IMR-90 (cell line): Measurements from ENCODE around the gene HOXD9. TPM values are rescaled to one million over a fixed set of nuclear protein-coding genes. Genes with fewer than 3 reads are reported as not detected.

Source experiments
- ATAC-seq: fragments of 200-7000 bp; cut with Tn5 transposase; 2 replicates; pipeline ENCODE4 v1.9.1; 2020; ENCODE audit warnings: low read depth, mild to moderate bottlenecking, moderate library complexity
- BruUV-seq: library from RNA; stranded (reverse); fragments of 400-500 nt; replicated peaks from 2 replicates; lab custom pipeline; 2021; lab: Mats Ljungman, UMichigan
- CTCF ChIA-PET: fragments of 300-600 bp; formaldehyde crosslinking; extraction: SDS; loops from one replicate; lab custom pipeline; 2021; ENCODE audit warnings: antibody characterized with exemption; lab: Yijun Ruan, JAX
- POLR2A ChIA-PET: fragments of 300-600 bp; sonication (Branson Sonifier 250); formaldehyde crosslinking; loops from one replicate; lab custom pipeline; 2022; ENCODE audit warnings: antibody characterized with exemption; ENCODE audit not compliant: unreplicated experiment; lab: Charles Lee
- DNase-seq: peaks from one replicate; pipeline ENCODE4 v3.0.0; 2013
- H2AFZ ChIP-seq: replicated peaks from 2 replicates; pipeline ENCODE3; 2013; ENCODE audit warnings: low read length, mild to moderate bottlenecking; ENCODE audit not compliant: poor library complexity
- H2AK5ac ChIP-seq: 2 replicates; pipeline ENCODE4 v1.6.1; 2013; ENCODE audit warnings: low read depth, low read length, inconsistent platforms
- H2AK9ac ChIP-seq: replicated peaks from 2 replicates; pipeline ENCODE3; 2013; ENCODE audit warnings: mild to moderate bottlenecking, low read depth, low read length, moderate library complexity; ENCODE audit not compliant: poor library complexity
- H2BK120ac ChIP-seq: 2 replicates; pipeline ENCODE4 v1.6.1; 2013; ENCODE audit warnings: low read depth, low read length, inconsistent platforms
- H2BK15ac ChIP-seq: 3 replicates; pipeline ENCODE4 v1.6.1; 2013; ENCODE audit warnings: low read depth, low read length, inconsistent platforms
- H2BK20ac ChIP-seq: 2 replicates; pipeline ENCODE4 v1.6.1; 2013; ENCODE audit warnings: low read depth, mild to moderate bottlenecking, inconsistent platforms, low read length, moderate library complexity
- H2BK5ac ChIP-seq: 2 replicates; pipeline ENCODE4 v1.6.1; 2013; ENCODE audit warnings: mild to moderate bottlenecking, low read depth, low read length, inconsistent platforms; ENCODE audit not compliant: poor library complexity, severe bottlenecking
- H3K14ac ChIP-seq: replicated peaks from 2 replicates; pipeline ENCODE4 v1.6.1; 2013; ENCODE audit warnings: low read depth, low read length, inconsistent platforms
- H3K18ac ChIP-seq: 2 replicates; pipeline ENCODE4 v1.6.1; 2013; ENCODE audit warnings: low read depth, low read length, control low read depth
- H3K23ac ChIP-seq: 2 replicates; pipeline ENCODE4 v1.6.1; 2013; ENCODE audit warnings: low read depth, low read length, inconsistent platforms
- H3K27ac ChIP-seq: 2 replicates; pipeline ENCODE4 v1.5.1; 2013; ENCODE audit warnings: mild to moderate bottlenecking, control low read depth, low read length; ENCODE audit not compliant: insufficient read depth
- H3K27me3 ChIP-seq: 2 replicates; pipeline ENCODE4 v1.6.1; 2013; ENCODE audit warnings: low read length; ENCODE audit not compliant: control insufficient read depth, insufficient read depth
- H3K36me3 ChIP-seq: 2 replicates; pipeline ENCODE4 v1.6.1; 2013; ENCODE audit warnings: low read length, mixed read lengths; ENCODE audit not compliant: control insufficient read depth, insufficient read depth
- H3K4ac ChIP-seq: 2 replicates; pipeline ENCODE4 v1.6.1; 2013; ENCODE audit warnings: low read depth, low read length, inconsistent platforms
- H3K4me1 ChIP-seq: 2 replicates; pipeline ENCODE4 v1.6.1; 2013; ENCODE audit warnings: low read length, mixed read lengths; ENCODE audit not compliant: control insufficient read depth, insufficient read depth
- H3K4me2 ChIP-seq: 2 replicates; pipeline ENCODE4 v1.6.1; 2013; ENCODE audit warnings: low read depth, mild to moderate bottlenecking, control low read depth, low read length, moderate library complexity
- H3K4me3 ChIP-seq: 2 replicates; pipeline ENCODE4 v1.5.1; 2013; ENCODE audit warnings: low read depth, mild to moderate bottlenecking, control low read depth, low read length, moderate library complexity; ENCODE audit not compliant: insufficient read depth
- H3K56ac ChIP-seq: 2 replicates; pipeline ENCODE4 v1.6.1; 2013; ENCODE audit warnings: low read length, inconsistent platforms; ENCODE audit not compliant: insufficient read depth; ENCODE audit errors: extremely low read depth
- H3K79me1 ChIP-seq, 2 experiments: 2 replicates each; pipeline ENCODE4 v1.6.1; 2013; ENCODE audit warnings: low read length in 2 of 2, inconsistent platforms in 1 of 2, low read depth in 1 of 2
- H3K9ac ChIP-seq: 2 replicates; pipeline ENCODE4 v1.6.1; 2013; ENCODE audit warnings: low read depth, low read length, control low read depth
- H3K9me1 ChIP-seq: 2 replicates; pipeline ENCODE4 v1.6.1; 2013; ENCODE audit warnings: low read length, inconsistent platforms; ENCODE audit not compliant: insufficient read depth
- H3K9me3 ChIP-seq: 2 replicates; pipeline ENCODE4 v1.6.1; 2013; ENCODE audit warnings: low read length; ENCODE audit not compliant: control insufficient read depth, insufficient read depth
- H4K20me1 ChIP-seq: 2 replicates; pipeline ENCODE4 v1.6.1; 2013; ENCODE audit warnings: low read length, inconsistent platforms; ENCODE audit not compliant: insufficient read depth
- H4K5ac ChIP-seq: 2 replicates; pipeline ENCODE4 v1.6.1; 2013; ENCODE audit warnings: mild to moderate bottlenecking, low read depth, low read length, control low read depth
- H4K8ac ChIP-seq, 2 experiments: 2 replicates each; pipeline ENCODE4 v1.6.1; 2013; ENCODE audit warnings: low read depth in 2 of 2, low read length in 2 of 2, control low read depth in 1 of 2, inconsistent platforms in 1 of 2
- H4K91ac ChIP-seq: 2 replicates; pipeline ENCODE4 v1.6.1; 2013; ENCODE audit warnings: low read depth, low read length, inconsistent platforms; ENCODE audit not compliant: insufficient read depth
- BHLHE40 ChIP-seq: fragments of 150-350 bp; IDR thresholded peaks from 2 replicates; pipeline ENCODE4 v1.6.1; 2016; ENCODE audit warnings: mild to moderate bottlenecking, low read depth, low read length
- CEBPB ChIP-seq: IDR thresholded peaks from 2 replicates; pipeline ENCODE4 v1.6.1; 2012; ENCODE audit warnings: low read depth, low read length, improper control_type of control experiment
- CHD1 ChIP-seq: IDR thresholded peaks from 2 replicates; pipeline ENCODE4 v1.6.1; 2012; ENCODE audit warnings: low read depth, low read length, improper control_type of control experiment
- MXI1 ChIP-seq: IDR thresholded peaks from 2 replicates; pipeline ENCODE4 v1.6.1; 2012; ENCODE audit warnings: low read depth, mild to moderate bottlenecking, low read length, moderate library complexity, borderline replicate concordance
- RFX5 ChIP-seq: IDR thresholded peaks from 2 replicates; pipeline ENCODE4 v1.8.0; 2012; ENCODE audit warnings: low read depth, mild to moderate bottlenecking, low read length, moderate library complexity
- SMC3 ChIP-seq: fragments of 150-350 bp; IDR thresholded peaks from 2 replicates; pipeline ENCODE4 v1.6.1; 2016; ENCODE audit warnings: low read depth, mild to moderate bottlenecking, antibody characterized with exemption, low read length, moderate library complexity
- WGBS, 2 experiments: methylation state at CpG; one replicate each; pipeline versions ENCODE4 v1.1.5 to v1.1.7; 2013; ENCODE audit warnings: missing lambda C conversion rate in 2 of 2; ENCODE audit not compliant: insufficient read length in 1 of 2; ENCODE audit errors: extremely low coverage in 2 of 2; 5-methylcytosine and 5-hydroxymethylcytosine counted together
- dilution Hi-C: fragments of 300-500 bp; cut with HindIII; formaldehyde crosslinking; loops from one replicate; pipeline ENCODE4 v1.14.3; 2018; ENCODE audit warnings: low sequenced_read_pairs; ENCODE audit not compliant: unreplicated experiment
- in situ Hi-C: fragments of 300-500 bp; cut with MboI; formaldehyde crosslinking; loops from 3 replicates; pipeline ENCODE4 v1.14.3; 2019; ENCODE audit warnings: low sequenced_read_pairs, inconsistent platforms, mixed read lengths
- intact Hi-C: fragments of 100-400 bp; cut with micrococcal nuclease; formaldehyde crosslinking; loops from 2 replicates; pipeline ENCODE4 v1.10.0; 2022
- polyA plus RNA-seq, 3 experiments: library from polyadenylated mRNA; depleted of rRNA; stranded (reverse); fragments of >200 nt; gene quantifications; 2 replicates each; pipeline ENCODE4 v1.2.3, GENCODE V29; 2012; ENCODE audit warnings: low replicate concordance in 1 of 3
- total RNA-seq: library from RNA; depleted of rRNA; stranded (reverse); fragments of >200 nt; gene quantifications from 2 replicates; pipeline ENCODE4 v1.2.3, GENCODE V29; 2012

Gene HOXD9
- total and polyA plus RNA-seq, 2 of the 4 experiments (the other 2 are of a cell fraction), result not detected

DNA sequence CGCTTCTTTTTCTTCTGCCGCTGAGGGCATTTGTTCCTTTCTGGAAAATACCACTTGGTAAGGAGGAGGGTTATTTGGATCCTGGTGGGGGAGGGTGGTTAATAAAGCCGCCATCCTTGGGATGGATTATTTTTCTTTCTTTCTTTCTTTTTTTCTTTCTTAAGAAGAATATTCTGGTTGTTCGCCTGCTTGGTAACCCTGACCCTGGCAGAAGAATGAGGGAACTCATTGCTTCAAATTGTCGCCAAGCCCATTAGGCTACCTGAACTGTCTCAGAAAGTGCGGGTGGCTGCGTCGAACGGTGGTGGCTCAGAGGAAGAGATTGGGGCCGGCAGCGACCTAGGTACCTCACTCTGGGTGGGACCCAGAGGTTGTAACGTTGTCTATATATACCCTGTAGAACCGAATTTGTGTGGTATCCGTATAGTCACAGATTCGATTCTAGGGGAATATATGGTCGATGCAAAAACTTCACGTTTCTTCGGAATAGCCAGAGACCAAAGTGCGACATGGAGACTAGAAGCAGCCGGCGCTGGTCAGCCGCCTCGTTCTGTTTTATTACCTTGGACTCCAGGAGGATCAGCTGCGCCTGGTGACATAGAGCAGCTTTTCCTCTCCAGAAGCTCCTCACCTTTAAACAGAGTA is 27.5 kb downstream of the HOXD9 start:
- no peak overlapping the region for H2BK5ac ChIP-seq
- no peaks in the 10 kb centered on the region for H3K4me1 ChIP-seq
- no peaks in the 10 kb centered on the region for H3K9me1 ChIP-seq
- no peak overlapping the region for H2AFZ ChIP-seq
- H2BK15ac ChIP-seq, result no peak overlapping the region
- H4K5ac ChIP-seq, result no peak overlapping the region
- no peaks in the 10 kb centered on the region for H4K20me1 ChIP-seq
- ChIA-PET CTCF (interaction anchor here (0.5 kb wide), 1 partner anchor 488 kb away, joined by 5 read pairs; no protein-coding TSS in a partner anchor), POLR2A (no interaction called here)
- DNase-seq, result no peak
- H2BK120ac ChIP-seq, result no peak overlapping the region
- no peak overlapping the region for H2BK20ac ChIP-seq
- H3K14ac ChIP-seq, result no peak overlapping the region
- no peak overlapping the region for H4K91ac ChIP-seq
- no peak overlapping the region for H3K56ac ChIP-seq
- ATAC-seq, result no peak
- dilution Hi-C loops, result no loop called here
- peaks cover 8% of the 10 kb centered on the region for H3K9me3 ChIP-seq
- TF ChIP-seq SMC3 (no peak), MXI1 (no peak), BHLHE40 (no peak), CEBPB (no peak), CHD1 (no peak), RFX5 (no peak)
- H3K4me3 ChIP-seq, result no peak overlapping the region
- no peak overlapping the region for H4K8ac ChIP-seq
- H3K23ac ChIP-seq, result no peak overlapping the region
- H2AK9ac ChIP-seq, result no peak overlapping the region
- in situ Hi-C loops, result no loop called here
- no peaks in the 10 kb centered on the region for H3K36me3 ChIP-seq
- intact Hi-C loops, result no loop called here
- no peaks in the 10 kb centered on the region for H3K79me1 ChIP-seq
- H3K4me2 ChIP-seq, result no peak overlapping the region
- peaks cover 87% of the 10 kb centered on the region for H3K27me3 ChIP-seq
- no peak overlapping the region for H3K18ac ChIP-seq
- BruUV-seq, result no TSS peak
- no peak overlapping the region for H3K9ac ChIP-seq
- no peak overlapping the region for H2AK5ac ChIP-seq
- no peak overlapping the region for H3K27ac ChIP-seq
- no peak overlapping the region for H3K4ac ChIP-seq
- WGBS, 2 experiments, result 13% methylated on average over 6 of the region's 24 CpGs; no CpG with 5 or more reads in 1 of the 2 experiments
